Panc1 (cell line): ENCODE results near the gene PIK3R4.

Experiments
- POLR2AphosphoS5 ChIP-seq: IDR thresholded peaks from 2 replicates; pipeline ENCODE4 v1.6.1; 2012; ENCODE audit warnings: mild to moderate bottlenecking, low read depth, low read length, moderate library complexity
- SIN3A ChIP-seq: IDR thresholded peaks from 2 replicates; pipeline ENCODE4 v1.6.1; 2012; ENCODE audit warnings: low read depth, mild to moderate bottlenecking, low read length, moderate library complexity, borderline replicate concordance; ENCODE audit not compliant: insufficient read depth
- TCF7L2 ChIP-seq: IDR thresholded peaks from 2 replicates; pipeline ENCODE4 v1.6.1; 2011; ENCODE audit warnings: mild to moderate bottlenecking, low read depth, low read length, inconsistent platforms
- TF ChIP-seq, protein P1 (sequence below): fragments of 450-650 bp; IDR thresholded peaks from 2 replicates; pipeline ENCODE4 v1.5.1; 2017; ENCODE audit warnings: mild to moderate bottlenecking
- TF ChIP-seq, protein P2 (sequence below), 2 experiments: IDR thresholded peaks; 2 replicates each; pipeline ENCODE4 v1.6.1; 2011 to 2012; ENCODE audit warnings: low read depth in 2 of 2, control low read depth in 1 of 2, low read length in 1 of 2, mild to moderate bottlenecking in 1 of 2, moderate library complexity in 1 of 2; ENCODE audit not compliant: insufficient read depth in 1 of 2

DNA sequence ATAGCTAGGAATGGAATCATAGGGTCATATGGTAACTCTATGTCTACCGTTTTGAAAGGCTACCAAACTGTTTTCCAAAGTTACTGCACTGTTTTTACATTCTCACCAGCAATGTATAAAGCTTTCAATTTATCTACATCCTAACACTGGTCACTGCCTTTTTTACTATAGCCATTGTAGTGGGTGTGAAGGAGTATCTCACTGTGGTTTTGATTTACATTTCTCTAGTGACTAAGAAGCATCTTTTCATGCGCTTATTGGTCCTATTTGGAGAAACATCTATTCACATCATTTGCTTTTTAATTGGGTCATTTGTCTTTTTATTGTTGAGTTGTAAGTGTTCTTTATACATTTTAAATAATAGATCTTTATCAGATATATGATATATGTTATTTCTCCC is 53.3 kb downstream of the PIK3R4 start:
- TF ChIP-seq, protein P1, sequence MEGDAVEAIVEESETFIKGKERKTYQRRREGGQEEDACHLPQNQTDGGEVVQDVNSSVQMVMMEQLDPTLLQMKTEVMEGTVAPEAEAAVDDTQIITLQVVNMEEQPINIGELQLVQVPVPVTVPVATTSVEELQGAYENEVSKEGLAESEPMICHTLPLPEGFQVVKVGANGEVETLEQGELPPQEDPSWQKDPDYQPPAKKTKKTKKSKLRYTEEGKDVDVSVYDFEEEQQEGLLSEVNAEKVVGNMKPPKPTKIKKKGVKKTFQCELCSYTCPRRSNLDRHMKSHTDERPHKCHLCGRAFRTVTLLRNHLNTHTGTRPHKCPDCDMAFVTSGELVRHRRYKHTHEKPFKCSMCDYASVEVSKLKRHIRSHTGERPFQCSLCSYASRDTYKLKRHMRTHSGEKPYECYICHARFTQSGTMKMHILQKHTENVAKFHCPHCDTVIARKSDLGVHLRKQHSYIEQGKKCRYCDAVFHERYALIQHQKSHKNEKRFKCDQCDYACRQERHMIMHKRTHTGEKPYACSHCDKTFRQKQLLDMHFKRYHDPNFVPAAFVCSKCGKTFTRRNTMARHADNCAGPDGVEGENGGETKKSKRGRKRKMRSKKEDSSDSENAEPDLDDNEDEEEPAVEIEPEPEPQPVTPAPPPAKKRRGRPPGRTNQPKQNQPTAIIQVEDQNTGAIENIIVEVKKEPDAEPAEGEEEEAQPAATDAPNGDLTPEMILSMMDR, result no peak
- TF ChIP-seq, protein P2, sequence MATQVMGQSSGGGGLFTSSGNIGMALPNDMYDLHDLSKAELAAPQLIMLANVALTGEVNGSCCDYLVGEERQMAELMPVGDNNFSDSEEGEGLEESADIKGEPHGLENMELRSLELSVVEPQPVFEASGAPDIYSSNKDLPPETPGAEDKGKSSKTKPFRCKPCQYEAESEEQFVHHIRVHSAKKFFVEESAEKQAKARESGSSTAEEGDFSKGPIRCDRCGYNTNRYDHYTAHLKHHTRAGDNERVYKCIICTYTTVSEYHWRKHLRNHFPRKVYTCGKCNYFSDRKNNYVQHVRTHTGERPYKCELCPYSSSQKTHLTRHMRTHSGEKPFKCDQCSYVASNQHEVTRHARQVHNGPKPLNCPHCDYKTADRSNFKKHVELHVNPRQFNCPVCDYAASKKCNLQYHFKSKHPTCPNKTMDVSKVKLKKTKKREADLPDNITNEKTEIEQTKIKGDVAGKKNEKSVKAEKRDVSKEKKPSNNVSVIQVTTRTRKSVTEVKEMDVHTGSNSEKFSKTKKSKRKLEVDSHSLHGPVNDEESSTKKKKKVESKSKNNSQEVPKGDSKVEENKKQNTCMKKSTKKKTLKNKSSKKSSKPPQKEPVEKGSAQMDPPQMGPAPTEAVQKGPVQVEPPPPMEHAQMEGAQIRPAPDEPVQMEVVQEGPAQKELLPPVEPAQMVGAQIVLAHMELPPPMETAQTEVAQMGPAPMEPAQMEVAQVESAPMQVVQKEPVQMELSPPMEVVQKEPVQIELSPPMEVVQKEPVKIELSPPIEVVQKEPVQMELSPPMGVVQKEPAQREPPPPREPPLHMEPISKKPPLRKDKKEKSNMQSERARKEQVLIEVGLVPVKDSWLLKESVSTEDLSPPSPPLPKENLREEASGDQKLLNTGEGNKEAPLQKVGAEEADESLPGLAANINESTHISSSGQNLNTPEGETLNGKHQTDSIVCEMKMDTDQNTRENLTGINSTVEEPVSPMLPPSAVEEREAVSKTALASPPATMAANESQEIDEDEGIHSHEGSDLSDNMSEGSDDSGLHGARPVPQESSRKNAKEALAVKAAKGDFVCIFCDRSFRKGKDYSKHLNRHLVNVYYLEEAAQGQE (IDR thresholded peaks at IDR 0.05; ENCODE audit: insufficient read depth in 1 of 2, low read depth in 2 of 2, low read length in 1 of 2), result no peak
- TF ChIP-seq POLR2AphosphoS5, result no peak
- TF ChIP-seq TCF7L2, result no peak
- TF ChIP-seq SIN3A, result no peak
